HG03342 (cell line): ENCODE data around the gene KLHL29.
A peak's percentile ranks its signal among the peaks of the same experiment; 100 is the strongest.

Source experiments
- ATAC-seq: cut with Tn5 transposase; IDR thresholded peaks from one replicate; pipeline ENCODE4 v1.9.1; 2021; ENCODE audit warnings: mild to moderate bottlenecking, moderate library complexity; ENCODE audit not compliant: unreplicated experiment

The KLHL29 gene

GRCh38 chr2:23468474-23469141 is 83.6 kb downstream of the KLHL29 start:
- ATAC-seq, result no peak

- ATAC-seq, result no peak
Observed at GRCh38 chr2:23469142-23469540, 84.2 kb downstream of the KLHL29 start.

- no peak for ATAC-seq
Observed at GRCh38 chr2:23475036-23475435, 90.1 kb downstream of the KLHL29 start.

GRCh38 chr2:23475473-23475872 is 90.5 kb downstream of the KLHL29 start:
- ATAC-seq, result no peak

- ATAC-seq, result no peak
Observed at GRCh38 chr2:23476786-23477185, 91.8 kb downstream of the KLHL29 start.

GRCh38 chr2:23477392-23477791 is 92.4 kb downstream of the KLHL29 start:
- no peak for ATAC-seq

GRCh38 chr2:23478087-23478932 is 93.3 kb downstream of the KLHL29 start:
- ATAC-seq, result no peak

- no peak for ATAC-seq
Observed at GRCh38 chr2:23478933-23479683, 94.1 kb downstream of the KLHL29 start.

GRCh38 chr2:23480957-23481797 is 96.2 kb downstream of the KLHL29 start:
- no peak for ATAC-seq

GRCh38 chr2:23482188-23482587 is 97.2 kb downstream of the KLHL29 start:
- ATAC-seq, result no peak

GRCh38 chr2:23482607-23483006 is 97.6 kb downstream of the KLHL29 start:
- no peak for ATAC-seq

GRCh38 chr2:23483791-23484190 is 98.8 kb downstream of the KLHL29 start:
- ATAC-seq, result no peak

GRCh38 chr2:23484275-23484674 is 99.3 kb downstream of the KLHL29 start:
- ATAC-seq, result no peak

GRCh38 chr2:23484767-23485166 is 99.8 kb downstream of the KLHL29 start:
- ATAC-seq, result no peak

- no peak for ATAC-seq
Observed at GRCh38 chr2:23485261-23485660, 100.3 kb downstream of the KLHL29 start.

GRCh38 chr2:23485841-23486683 is 101.1 kb downstream of the KLHL29 start:
- ATAC-seq, result no peak

GRCh38 chr2:23486684-23487075 is 101.7 kb downstream of the KLHL29 start:
- no peak for ATAC-seq

GRCh38 chr2:23487735-23488492 is 102.9 kb downstream of the KLHL29 start:
- ATAC-seq, result peak; percentile 44

- ATAC-seq, result no peak
Observed at GRCh38 chr2:23488584-23488983, 103.6 kb downstream of the KLHL29 start.
